Tibial nerve (tissue), 4 donors: Measurements from ENCODE around the gene STARD10.

Experiments
- CTCF ChIP-seq, 5 experiments: fragments of 200-600 bp in 3 of 5; fragments of 450-650 bp in 2 of 5; sonication (generic) in 3 of 5; IDR thresholded peaks; one replicate each; pipeline ENCODE4 v1.5.1; 2016 to 2019; ENCODE audit warnings: antibody characterized with exemption in 5 of 5, mild to moderate bottlenecking in 3 of 5, moderate library complexity in 2 of 5
- EP300 ChIP-seq, 2 donors: sonication (generic); formaldehyde crosslinking; IDR thresholded peaks; one replicate each; pipeline ENCODE4 v1.6.1; 2017; ENCODE audit warnings: antibody characterized with exemption in 2 of 2, mild to moderate bottlenecking in 1 of 2
- POLR2A ChIP-seq, 2 donors: fragments of 450-650 bp; IDR thresholded peaks; one replicate each; pipeline ENCODE4 v1.6.1; 2017; ENCODE audit warnings: antibody characterized with exemption in 2 of 2, mild to moderate bottlenecking in 2 of 2, moderate library complexity in 2 of 2

GRCh38 chr11:72781063-72781312 is 12.9 kb downstream of the STARD10 start:
- TF ChIP-seq CTCF (IDR thresholded peaks at IDR 0.05) (no peak), EP300 (IDR thresholded peaks at IDR 0.05) (no peak), POLR2A (IDR thresholded peaks at IDR 0.05) (no peak)
